GM12878 (cell line): ENCODE results near the gene OR5B3. TPM values are rescaled to one million over a fixed set of nuclear protein-coding genes. Genes with fewer than 3 reads are reported as not detected.

Experiments
- ATAC-seq: fragments of 200-7000 bp; cut with Tn5 transposase; 3 replicates; pipeline ENCODE4 v1.9.1; 2020; ENCODE audit warnings: mild to moderate bottlenecking, moderate library complexity
- BruUV-seq: library from RNA; stranded (reverse); fragments of 400-500 nt; replicated peaks from 2 replicates; lab custom pipeline; 2021; lab: Mats Ljungman, UMichigan
- CTCF ChIA-PET: fragments of 300-600 bp; sonication (Branson Sonifier 250); formaldehyde crosslinking; extraction: SDS; loops from one replicate; lab custom pipeline; 2021; ENCODE audit warnings: inconsistent platforms; lab: Yijun Ruan, JAX
- POLR2A ChIA-PET: fragments of 350-600 bp; formaldehyde crosslinking; extraction: SDS; loops from one replicate; lab custom pipeline; 2021; ENCODE audit warnings: inconsistent platforms; lab: Charles Lee
- RAD21 ChIA-PET: fragments of 300-600 bp; sonication (Branson Sonifier 250); formaldehyde crosslinking; loops from one replicate; lab custom pipeline; 2023; ENCODE audit warnings: antibody characterized with exemption; ENCODE audit not compliant: unreplicated experiment; lab: Charles Lee
- SMC1A ChIA-PET: fragments of 300-600 bp; sonication (Branson Sonifier 250); formaldehyde crosslinking; loops from one replicate; lab custom pipeline; 2023; ENCODE audit not compliant: unreplicated experiment, uncharacterized antibody; lab: Charles Lee
- DNase-seq: peaks from one replicate; pipeline ENCODE4 v3.0.0-alpha.2; 2011; ENCODE audit warnings: low read depth, low spot score
- FAIRE-seq: peaks from 3 replicates; lab custom pipeline; 2011; peaks lifted over from hg19 to GRCh38; lab: Jason Lieb, UNC
- H2AFZ ChIP-seq: 2 replicates; pipeline ENCODE4 v1.6.0; 2011; ENCODE audit warnings: low read depth, low read length, control low read depth; ENCODE audit not compliant: control insufficient read depth
- H3K27ac ChIP-seq: 2 replicates; pipeline ENCODE4 v1.5.1; 2011; ENCODE audit warnings: control low read depth; ENCODE audit not compliant: control insufficient read depth, insufficient read depth
- H3K27me3 ChIP-seq, 2 experiments: replicated peaks in 1 of 2; 2 replicates each; pipeline versions ENCODE4 v1.6.0 to v1.6.1; 2011; ENCODE audit warnings: low read length in 1 of 2; ENCODE audit not compliant: control insufficient read depth in 2 of 2, insufficient read depth in 2 of 2
- H3K36me3 ChIP-seq, 2 experiments: 2 replicates each; pipeline ENCODE4 v1.5.1; 2011; ENCODE audit warnings: low read length in 1 of 2; ENCODE audit not compliant: control insufficient read depth in 2 of 2, insufficient read depth in 2 of 2
- H3K4me1 ChIP-seq: 2 replicates; pipeline ENCODE4 v1.6.1; 2011; ENCODE audit warnings: mild to moderate bottlenecking, low read length, moderate library complexity, mixed read lengths; ENCODE audit not compliant: control insufficient read depth, insufficient read depth
- H3K4me2 ChIP-seq: 2 replicates; pipeline ENCODE4 v1.6.0; 2011; ENCODE audit warnings: control low read depth; ENCODE audit not compliant: control insufficient read depth, insufficient read depth
- H3K4me3 ChIP-seq: fragments of 200-600 bp; sonication (generic); 2 replicates; pipeline ENCODE4 v1.5.1; 2016
- H3K79me2 ChIP-seq: 2 replicates; pipeline ENCODE4 v1.6.0; 2011; ENCODE audit warnings: low read length; ENCODE audit not compliant: control insufficient read depth, insufficient read depth
- H3K9ac ChIP-seq: 2 replicates; pipeline ENCODE4 v1.8.0; 2011; ENCODE audit warnings: low read length, control low read depth, mixed read lengths; ENCODE audit not compliant: control insufficient read depth, insufficient read depth
- H3K9me3 ChIP-seq: replicated peaks from 3 replicates; pipeline ENCODE4 v1.5.1; 2011; ENCODE audit warnings: mild to moderate bottlenecking, low read length; ENCODE audit not compliant: control insufficient read depth, insufficient read depth
- H4K20me1 ChIP-seq: 2 replicates; pipeline ENCODE4 v1.6.0; 2011; ENCODE audit not compliant: control insufficient read depth, insufficient read depth
- DPF2 ChIP-seq: fragments of 450-650 bp; IDR thresholded peaks from 2 replicates; pipeline ENCODE4 v1.6.1; 2017; ENCODE audit warnings: mild to moderate bottlenecking
- ESRRA ChIP-seq: IDR thresholded peaks from 2 replicates; pipeline ENCODE4 v1.6.1; 2012; ENCODE audit warnings: mild to moderate bottlenecking, low read length, improper control_type of control experiment
- EZH2 ChIP-seq: IDR thresholded peaks from 2 replicates; pipeline ENCODE4 v1.6.1; 2012; ENCODE audit warnings: low read depth, mild to moderate bottlenecking, control low read depth, inconsistent platforms, low read length, borderline replicate concordance; ENCODE audit not compliant: control insufficient read depth
- GABPA ChIP-seq: IDR thresholded peaks from 2 replicates; pipeline ENCODE4 v1.6.1; 2014; ENCODE audit warnings: antibody characterized with exemption, low read depth, mild to moderate bottlenecking, inconsistent platforms
- GATAD2B ChIP-seq: fragments of 450-650 bp; conservative IDR thresholded peaks from 2 replicates; pipeline ENCODE4 v1.6.1; 2017; ENCODE audit warnings: low read depth, mild to moderate bottlenecking, moderate library complexity
- JUNB ChIP-seq: IDR thresholded peaks from 2 replicates; pipeline ENCODE4 v1.6.1; 2016; ENCODE audit warnings: antibody characterized with exemption, mild to moderate bottlenecking
- NFIC ChIP-seq: IDR thresholded peaks from 2 replicates; pipeline ENCODE4 v1.6.1; 2012; ENCODE audit warnings: low read depth, mild to moderate bottlenecking, inconsistent platforms, low read length, moderate library complexity
- POLR2A ChIP-seq: IDR thresholded peaks from 2 replicates; pipeline ENCODE4 v1.6.1; 2011; ENCODE audit warnings: low read depth, mild to moderate bottlenecking, low read length
- POU2F2 ChIP-seq: IDR thresholded peaks from 3 replicates; pipeline ENCODE4 v1.6.1; 2011; ENCODE audit warnings: low read depth, mild to moderate bottlenecking, low read length, borderline replicate concordance
- ZNF622 ChIP-seq: fragments of 450-650 bp; IDR thresholded peaks from 2 replicates; pipeline ENCODE4 v1.6.1; 2017; ENCODE audit warnings: mild to moderate bottlenecking, inconsistent platforms
- WGBS: methylation state at CpG from one replicate; pipeline ENCODE4 v1.1.6; 2016; ENCODE audit warnings: low lambda C conversion rate; ENCODE audit not compliant: insufficient replicate concordance, insufficient coverage; ENCODE audit errors: missing lambda C conversion rate; 5-methylcytosine and 5-hydroxymethylcytosine counted together
- in situ Hi-C: fragments of 300-500 bp; cut with MboI; formaldehyde crosslinking; loops from 9 replicates; pipeline ENCODE4 v1.14.3; 2018; ENCODE audit warnings: mixed read lengths
- intact Hi-C: fragments of 100-400 bp; cut with micrococcal nuclease; formaldehyde crosslinking; loops from one replicate; pipeline ENCODE4 v1.14.2; 2022; ENCODE audit not compliant: unreplicated experiment
- polyA plus RNA-seq, 11 experiments: library from polyadenylated mRNA; depleted of rRNA in 4 of 11; unstranded in 6 of 11; stranded (reverse) in 5 of 11; fragments of >200 nt; fragmentation: Nextera tagmentation in 4 of 11; fragmentation: Illumina TruSeq in 1 of 11; extraction: Ambion mirVana in 4 of 11; extraction: Trizol in 1 of 11; gene quantifications; 1 replicate in 1 of 11; 2 replicates in 10 of 11; pipeline versions ENCODE4 v1.2.1 to v1.2.3, GENCODE V29; 2011 to 2016; ENCODE audit warnings: inconsistent platforms in 2 of 11, missing spikeins in 2 of 11, low read depth in 1 of 11
- total RNA-seq, 4 experiments: library from RNA; depleted of rRNA in 3 of 4; stranded (reverse); fragments of >200 nt in 3 of 4; fragmentation: Illumina TruSeq in 1 of 4; extraction: Trizol in 1 of 4; gene quantifications; 2 replicates each; pipeline versions ENCODE4 v1.2.1 to v1.2.3, GENCODE V29; 2013 to 2021
- TF ChIP-seq, protein P1 (sequence below): IDR thresholded peaks from 2 replicates; pipeline ENCODE4 v1.6.1; 2011; ENCODE audit warnings: borderline replicate concordance, low read depth, mild to moderate bottlenecking, moderate library complexity, mixed read lengths, low read length; ENCODE audit not compliant: insufficient read depth; ENCODE audit errors: extremely low read length
- TF ChIP-seq, protein P2 (sequence below): IDR thresholded peaks from 2 replicates; pipeline ENCODE4 v1.6.1; 2012; ENCODE audit warnings: low read depth, low read length, improper control_type of control experiment
- TF ChIP-seq, protein P3 (sequence below): IDR thresholded peaks from 2 replicates; pipeline ENCODE4 v1.6.1; 2012; ENCODE audit warnings: improper control_type of control experiment, low read depth, low read length; ENCODE audit not compliant: insufficient replicate concordance
- TF ChIP-seq, protein P4 (sequence below): fragments of 450-650 bp; IDR thresholded peaks from 2 replicates; pipeline ENCODE4 v1.6.1; 2016; ENCODE audit warnings: mild to moderate bottlenecking

The OR5B3 gene
- total and polyA plus RNA-seq, 10 of the 15 experiments (the other 5 are each of a cell fraction or from before 2014, with no cell fraction given) = not detected

DNA sequence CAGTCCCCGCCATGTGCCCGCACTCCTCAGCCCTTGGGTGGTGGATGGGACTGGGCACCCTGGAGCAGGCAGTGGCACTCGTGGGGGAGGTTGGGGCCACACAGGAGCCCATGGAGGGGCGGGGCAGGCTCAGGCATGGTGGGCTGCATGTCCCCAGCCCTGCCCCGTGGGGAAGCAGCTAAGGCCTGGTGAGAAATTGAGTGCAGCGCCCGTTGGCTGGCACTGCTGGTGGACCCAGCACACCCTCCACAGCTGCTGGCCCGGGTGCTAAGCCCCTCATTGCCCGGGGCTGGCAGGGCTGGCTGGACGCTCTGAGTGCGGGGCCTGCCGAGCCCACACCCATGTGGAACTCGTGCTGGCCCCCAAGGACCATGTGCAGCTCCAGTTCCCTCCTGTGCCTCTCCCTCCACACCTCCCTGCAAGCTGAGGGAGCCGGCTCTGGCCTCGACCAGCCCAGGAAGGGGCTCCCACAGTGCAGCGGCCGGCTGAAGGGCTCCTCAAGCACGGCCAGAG is 16.1 kb downstream of the OR5B3 start:
- no peak for ATAC-seq
- no peak overlapping the region for H3K4me3 ChIP-seq
- ChIA-PET POLR2A (interaction anchor here (0.6 kb wide), 1 partner anchor 815 kb away, joined by 3 read pairs; no protein-coding TSS in a partner anchor), CTCF (interaction anchor here (1.2 kb wide), 1 partner anchor 121 kb away, joined by 5 read pairs; no protein-coding TSS in a partner anchor), RAD21 (interaction anchor here (1.1 kb wide), 1 partner anchor 118 kb away, joined by 3 read pairs; no protein-coding TSS in a partner anchor), SMC1A (no interaction called here)
- no TSS peak for BruUV-seq
- no peak overlapping the region for H3K4me2 ChIP-seq
- H3K9me3 ChIP-seq = no peaks in the 10 kb centered on the region; the same call in 2 of the 3 replicates
- no peaks in the 10 kb centered on the region for H4K20me1 ChIP-seq
- no peaks in the 10 kb centered on the region for H3K36me3 ChIP-seq
- H3K27ac ChIP-seq = no peak overlapping the region
- H3K27me3 ChIP-seq = no peaks in the 10 kb centered on the region
- H2AFZ ChIP-seq = no peak overlapping the region
- TF ChIP-seq GATAD2B = no peak
- TF ChIP-seq ZNF622 = no peak
- TF ChIP-seq, protein P1, sequence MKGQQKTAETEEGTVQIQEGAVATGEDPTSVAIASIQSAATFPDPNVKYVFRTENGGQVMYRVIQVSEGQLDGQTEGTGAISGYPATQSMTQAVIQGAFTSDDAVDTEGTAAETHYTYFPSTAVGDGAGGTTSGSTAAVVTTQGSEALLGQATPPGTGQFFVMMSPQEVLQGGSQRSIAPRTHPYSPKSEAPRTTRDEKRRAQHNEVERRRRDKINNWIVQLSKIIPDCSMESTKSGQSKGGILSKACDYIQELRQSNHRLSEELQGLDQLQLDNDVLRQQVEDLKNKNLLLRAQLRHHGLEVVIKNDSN = no peak
- TF ChIP-seq, protein P2, sequence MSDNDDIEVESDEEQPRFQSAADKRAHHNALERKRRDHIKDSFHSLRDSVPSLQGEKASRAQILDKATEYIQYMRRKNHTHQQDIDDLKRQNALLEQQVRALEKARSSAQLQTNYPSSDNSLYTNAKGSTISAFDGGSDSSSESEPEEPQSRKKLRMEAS = no peak
- no peak for TF ChIP-seq ESRRA
- no peak for TF ChIP-seq POLR2A
- TF ChIP-seq GABPA = no peak
- no peak for TF ChIP-seq NFIC
- TF ChIP-seq, protein P3, sequence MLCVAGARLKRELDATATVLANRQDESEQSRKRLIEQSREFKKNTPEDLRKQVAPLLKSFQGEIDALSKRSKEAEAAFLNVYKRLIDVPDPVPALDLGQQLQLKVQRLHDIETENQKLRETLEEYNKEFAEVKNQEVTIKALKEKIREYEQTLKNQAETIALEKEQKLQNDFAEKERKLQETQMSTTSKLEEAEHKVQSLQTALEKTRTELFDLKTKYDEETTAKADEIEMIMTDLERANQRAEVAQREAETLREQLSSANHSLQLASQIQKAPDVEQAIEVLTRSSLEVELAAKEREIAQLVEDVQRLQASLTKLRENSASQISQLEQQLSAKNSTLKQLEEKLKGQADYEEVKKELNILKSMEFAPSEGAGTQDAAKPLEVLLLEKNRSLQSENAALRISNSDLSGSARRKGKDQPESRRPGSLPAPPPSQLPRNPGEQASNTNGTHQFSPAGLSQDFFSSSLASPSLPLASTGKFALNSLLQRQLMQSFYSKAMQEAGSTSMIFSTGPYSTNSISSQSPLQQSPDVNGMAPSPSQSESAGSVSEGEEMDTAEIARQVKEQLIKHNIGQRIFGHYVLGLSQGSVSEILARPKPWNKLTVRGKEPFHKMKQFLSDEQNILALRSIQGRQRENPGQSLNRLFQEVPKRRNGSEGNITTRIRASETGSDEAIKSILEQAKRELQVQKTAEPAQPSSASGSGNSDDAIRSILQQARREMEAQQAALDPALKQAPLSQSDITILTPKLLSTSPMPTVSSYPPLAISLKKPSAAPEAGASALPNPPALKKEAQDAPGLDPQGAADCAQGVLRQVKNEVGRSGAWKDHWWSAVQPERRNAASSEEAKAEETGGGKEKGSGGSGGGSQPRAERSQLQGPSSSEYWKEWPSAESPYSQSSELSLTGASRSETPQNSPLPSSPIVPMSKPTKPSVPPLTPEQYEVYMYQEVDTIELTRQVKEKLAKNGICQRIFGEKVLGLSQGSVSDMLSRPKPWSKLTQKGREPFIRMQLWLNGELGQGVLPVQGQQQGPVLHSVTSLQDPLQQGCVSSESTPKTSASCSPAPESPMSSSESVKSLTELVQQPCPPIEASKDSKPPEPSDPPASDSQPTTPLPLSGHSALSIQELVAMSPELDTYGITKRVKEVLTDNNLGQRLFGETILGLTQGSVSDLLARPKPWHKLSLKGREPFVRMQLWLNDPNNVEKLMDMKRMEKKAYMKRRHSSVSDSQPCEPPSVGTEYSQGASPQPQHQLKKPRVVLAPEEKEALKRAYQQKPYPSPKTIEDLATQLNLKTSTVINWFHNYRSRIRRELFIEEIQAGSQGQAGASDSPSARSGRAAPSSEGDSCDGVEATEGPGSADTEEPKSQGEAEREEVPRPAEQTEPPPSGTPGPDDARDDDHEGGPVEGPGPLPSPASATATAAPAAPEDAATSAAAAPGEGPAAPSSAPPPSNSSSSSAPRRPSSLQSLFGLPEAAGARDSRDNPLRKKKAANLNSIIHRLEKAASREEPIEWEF = no peak
- no peak for TF ChIP-seq POU2F2
- no peak for TF ChIP-seq DPF2
- TF ChIP-seq, protein P4, sequence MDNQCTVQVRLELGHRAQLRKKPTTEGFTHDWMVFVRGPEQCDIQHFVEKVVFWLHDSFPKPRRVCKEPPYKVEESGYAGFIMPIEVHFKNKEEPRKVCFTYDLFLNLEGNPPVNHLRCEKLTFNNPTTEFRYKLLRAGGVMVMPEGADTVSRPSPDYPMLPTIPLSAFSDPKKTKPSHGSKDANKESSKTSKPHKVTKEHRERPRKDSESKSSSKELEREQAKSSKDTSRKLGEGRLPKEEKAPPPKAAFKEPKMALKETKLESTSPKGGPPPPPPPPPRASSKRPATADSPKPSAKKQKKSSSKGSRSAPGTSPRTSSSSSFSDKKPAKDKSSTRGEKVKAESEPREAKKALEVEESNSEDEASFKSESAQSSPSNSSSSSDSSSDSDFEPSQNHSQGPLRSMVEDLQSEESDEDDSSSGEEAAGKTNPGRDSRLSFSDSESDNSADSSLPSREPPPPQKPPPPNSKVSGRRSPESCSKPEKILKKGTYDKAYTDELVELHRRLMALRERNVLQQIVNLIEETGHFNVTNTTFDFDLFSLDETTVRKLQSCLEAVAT = no peak
- no peak for TF ChIP-seq JUNB
- TF ChIP-seq EZH2 = no peak
- H3K79me2 ChIP-seq = no peaks in the 10 kb centered on the region
- no peak for FAIRE-seq
- 24% methylated on average over 18 of the region's 18 CpGs for WGBS
- H3K4me1 ChIP-seq = no peaks in the 10 kb centered on the region
- DNase-seq = no peak
- intact Hi-C loops = no loop called here
- no peak overlapping the region for H3K9ac ChIP-seq
- in situ Hi-C loops = no loop called here
